Hypothalamus (tissue), 51 donors: ENCODE results near the gene ENO1.
"Not testable (repeated sequence)": the region's sequence is repeated elsewhere in the genome, so short reads cannot be mapped to it uniquely, and the experiment has no call there.

ENCODE experiments used
- DNase-seq, 51 donors: peaks; one replicate each; lab custom pipeline; 2025; lab: John Stamatoyannopoulos, UW

Gene ENO1

GRCh38 chr1:8897505-8897904 is 19.0 kb upstream of the ENO1 start:
- DNase-seq = not testable (repeated sequence)

GRCh38 chr1:8896775-8897174 is 18.3 kb upstream of the ENO1 start:
- not testable (repeated sequence) for DNase-seq

GRCh38 chr1:8892026-8892425 is 13.5 kb upstream of the ENO1 start:
- no peak for DNase-seq

GRCh38 chr1:8891401-8891800 is 12.9 kb upstream of the ENO1 start:
- DNase-seq = no peak

- peak in 46 of 51 donors; percentile 6 to 96 (median 74) for DNase-seq
Measured at GRCh38 chr1:8889925-8890785, 11.7 kb upstream of the ENO1 start.

- DNase-seq = peak in 1 of 51 donors; percentile 17
Measured at GRCh38 chr1:8889103-8889846, 10.8 kb upstream of the ENO1 start.

- no peak for DNase-seq
Measured at GRCh38 chr1:8886589-8886988, 8.1 kb upstream of the ENO1 start.

GRCh38 chr1:8886031-8886524 is 7.6 kb upstream of the ENO1 start:
- DNase-seq = not testable (repeated sequence)

- DNase-seq = not testable (repeated sequence)
Measured at GRCh38 chr1:8884105-8884504, 5.6 kb upstream of the ENO1 start.

GRCh38 chr1:8883491-8883890 is 5.0 kb upstream of the ENO1 start:
- DNase-seq = no peak

- peak in 14 of 51 donors; percentile 12 to 55 (median 28) for DNase-seq
Measured at GRCh38 chr1:8879922-8880676, 1.6 kb upstream of the ENO1 start.

- no peak for DNase-seq
Measured at GRCh38 chr1:8879464-8879921, 1.0 kb upstream of the ENO1 start.

- peak; percentile 80 to 99 (median 97) for DNase-seq
Measured at GRCh38 chr1:8878698-8879463, 395 bp upstream of the ENO1 start.

GRCh38 chr1:8876087-8876486 is 2.4 kb downstream of the ENO1 start:
- DNase-seq = no peak

GRCh38 chr1:8875216-8875861 is 3.1 kb downstream of the ENO1 start:
- DNase-seq = peak in 18 of 51 donors; percentile 10 to 45 (median 26)

- DNase-seq = peak in 1 of 51 donors; percentile 27
Measured at GRCh38 chr1:8874230-8875201, 4.0 kb downstream of the ENO1 start.

GRCh38 chr1:8873506-8874229 is 4.8 kb downstream of the ENO1 start:
- peak in 35 of 51 donors; percentile 7 to 90 (median 57) for DNase-seq
